ENCODE results near the gene ZNF516.

ZNF516 gene

DNA sequence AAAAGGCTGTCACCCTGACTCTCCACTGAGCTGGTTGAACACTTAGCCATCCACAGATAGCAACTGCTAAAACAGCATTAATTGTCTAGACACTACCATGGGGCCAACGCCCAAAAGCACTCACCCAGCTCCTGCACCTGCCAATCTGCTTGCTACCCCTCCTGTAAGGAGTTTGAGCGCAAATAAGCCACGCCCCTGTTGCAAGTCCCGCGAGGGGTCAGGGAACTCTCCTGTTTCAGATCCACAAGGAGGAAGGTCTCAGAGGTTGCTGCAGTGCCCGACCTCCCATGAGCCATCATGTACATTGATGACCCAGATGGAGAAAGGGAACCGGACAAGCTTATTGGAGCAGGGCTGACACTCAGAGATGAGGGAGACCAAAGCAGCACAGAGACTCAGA, 106.8 kb downstream of the ZNF516 start:
- H3K27me3 ChIP-seq: no peaks in the 10 kb centered on the region
- no peaks in the 10 kb centered on the region for H3K9me3 ChIP-seq
- peaks cover 18% of the 10 kb centered on the region for H3K36me3 ChIP-seq
- TF ChIP-seq, protein P1, sequence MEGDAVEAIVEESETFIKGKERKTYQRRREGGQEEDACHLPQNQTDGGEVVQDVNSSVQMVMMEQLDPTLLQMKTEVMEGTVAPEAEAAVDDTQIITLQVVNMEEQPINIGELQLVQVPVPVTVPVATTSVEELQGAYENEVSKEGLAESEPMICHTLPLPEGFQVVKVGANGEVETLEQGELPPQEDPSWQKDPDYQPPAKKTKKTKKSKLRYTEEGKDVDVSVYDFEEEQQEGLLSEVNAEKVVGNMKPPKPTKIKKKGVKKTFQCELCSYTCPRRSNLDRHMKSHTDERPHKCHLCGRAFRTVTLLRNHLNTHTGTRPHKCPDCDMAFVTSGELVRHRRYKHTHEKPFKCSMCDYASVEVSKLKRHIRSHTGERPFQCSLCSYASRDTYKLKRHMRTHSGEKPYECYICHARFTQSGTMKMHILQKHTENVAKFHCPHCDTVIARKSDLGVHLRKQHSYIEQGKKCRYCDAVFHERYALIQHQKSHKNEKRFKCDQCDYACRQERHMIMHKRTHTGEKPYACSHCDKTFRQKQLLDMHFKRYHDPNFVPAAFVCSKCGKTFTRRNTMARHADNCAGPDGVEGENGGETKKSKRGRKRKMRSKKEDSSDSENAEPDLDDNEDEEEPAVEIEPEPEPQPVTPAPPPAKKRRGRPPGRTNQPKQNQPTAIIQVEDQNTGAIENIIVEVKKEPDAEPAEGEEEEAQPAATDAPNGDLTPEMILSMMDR (IDR thresholded peaks at IDR 0.05): no peak
- H3K27ac ChIP-seq: no peak overlapping the region
- H3K4me1 ChIP-seq (ENCODE audit: control insufficient read depth in 1 of 2, insufficient read depth in 1 of 2, low read depth in 1 of 2, low read length in 1 of 2): peaks cover 47 to 66% of the 10 kb centered on the region in 2 experiments
- no peak overlapping the region for H3K4me3 ChIP-seq (ENCODE audit: low read depth in 1 of 2, low read length in 1 of 2)

DNA sequence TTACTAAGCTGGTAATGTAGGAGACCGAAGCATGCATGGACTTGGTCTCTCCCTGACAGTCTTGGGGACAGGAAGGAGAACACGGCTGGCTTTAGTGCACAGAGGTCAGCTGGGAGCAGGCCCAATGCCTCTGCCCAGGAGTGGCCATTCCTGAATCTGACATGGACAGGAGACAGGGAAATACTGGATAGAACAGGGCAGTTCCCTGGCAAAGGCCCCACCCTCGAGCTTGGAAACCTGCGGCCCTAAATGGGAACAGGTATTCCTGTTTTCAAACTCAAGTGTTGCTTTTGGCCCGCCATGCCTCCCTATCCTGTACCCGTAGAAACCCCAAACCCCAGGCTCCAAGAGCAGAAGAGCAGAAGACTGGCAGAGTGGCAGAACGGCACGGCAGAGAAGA, 107.4 kb downstream of the ZNF516 start:
- Histone ChIP-seq H3K4me1 (ENCODE audit: control insufficient read depth in 1 of 2, insufficient read depth in 1 of 2, low read depth in 1 of 2, low read length in 1 of 2) (peaks cover 47 to 66% of the 10 kb centered on the region in 2 experiments), H3K27ac (no peak overlapping the region), H3K27me3 (no peaks in the 10 kb centered on the region), H3K9me3 (no peaks in the 10 kb centered on the region), H3K36me3 (peaks cover 18% of the 10 kb centered on the region), H3K4me3 (ENCODE audit: low read depth in 1 of 2, low read length in 1 of 2) (no peak overlapping the region)
- TF ChIP-seq, protein P1 (IDR thresholded peaks at IDR 0.05): no peak

DNA sequence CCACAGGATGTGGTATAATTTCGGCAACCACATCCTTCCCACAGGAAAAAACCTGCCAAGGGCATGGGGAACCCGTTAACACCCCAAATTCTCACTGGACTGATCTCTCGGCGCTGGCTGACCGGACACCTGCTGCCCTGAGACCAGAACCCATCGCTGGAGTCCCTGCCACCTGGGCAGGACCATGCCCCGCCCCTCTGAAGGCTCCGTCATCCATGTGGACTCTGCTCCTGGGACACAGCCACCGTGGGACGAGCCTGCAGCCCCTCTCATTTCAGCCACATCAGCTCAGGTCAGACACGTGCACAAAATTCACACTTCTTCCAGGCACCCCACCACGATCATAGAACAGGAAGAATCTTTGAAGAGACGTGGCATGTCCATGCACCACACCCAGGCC, 108.2 kb downstream of the ZNF516 start:
- TF ChIP-seq, protein P1 (IDR thresholded peaks at IDR 0.05): no peak
- no peaks in the 10 kb centered on the region for H3K9me3 ChIP-seq
- H3K27ac ChIP-seq: no peak overlapping the region
- peaks cover 18% of the 10 kb centered on the region for H3K36me3 ChIP-seq
- H3K4me1 ChIP-seq (ENCODE audit: control insufficient read depth in 1 of 2, insufficient read depth in 1 of 2, low read depth in 1 of 2, low read length in 1 of 2): peaks cover 47 to 62% of the 10 kb centered on the region in 2 experiments
- H3K4me3 ChIP-seq (ENCODE audit: low read depth in 1 of 2, low read length in 1 of 2): no peak overlapping the region
- H3K27me3 ChIP-seq: no peaks in the 10 kb centered on the region

DNA sequence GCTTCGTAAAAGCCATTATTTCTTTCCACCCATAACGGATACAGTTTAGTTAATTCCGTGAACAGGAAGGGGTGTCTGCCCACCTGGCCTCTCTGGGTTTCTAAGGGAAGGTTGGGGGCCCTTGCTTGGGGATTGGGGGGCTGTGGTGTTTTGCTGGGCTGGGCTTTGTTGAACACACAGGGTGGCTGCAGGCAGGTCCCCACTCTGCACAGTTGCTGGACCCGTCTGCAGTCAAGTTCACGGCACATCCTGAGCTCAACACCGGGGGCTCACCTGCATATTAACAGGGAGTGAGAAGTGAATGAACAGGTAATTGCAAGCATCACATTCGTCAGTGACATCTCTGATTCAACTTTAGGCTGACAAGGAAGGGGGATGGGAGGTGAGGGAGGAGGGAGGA, 109.0 kb downstream of the ZNF516 start:
- H3K27ac ChIP-seq: no peak overlapping the region
- no peak overlapping the region for H3K4me3 ChIP-seq (ENCODE audit: low read depth in 1 of 2, low read length in 1 of 2)
- peaks cover 18% of the 10 kb centered on the region for H3K36me3 ChIP-seq
- no peaks in the 10 kb centered on the region for H3K9me3 ChIP-seq
- H3K4me1 ChIP-seq (ENCODE audit: control insufficient read depth in 1 of 2, insufficient read depth in 1 of 2, low read depth in 1 of 2, low read length in 1 of 2): peaks cover 45 to 55% of the 10 kb centered on the region in 2 experiments
- H3K27me3 ChIP-seq: no peaks in the 10 kb centered on the region
- TF ChIP-seq, protein P1 (IDR thresholded peaks at IDR 0.05): no peak

DNA sequence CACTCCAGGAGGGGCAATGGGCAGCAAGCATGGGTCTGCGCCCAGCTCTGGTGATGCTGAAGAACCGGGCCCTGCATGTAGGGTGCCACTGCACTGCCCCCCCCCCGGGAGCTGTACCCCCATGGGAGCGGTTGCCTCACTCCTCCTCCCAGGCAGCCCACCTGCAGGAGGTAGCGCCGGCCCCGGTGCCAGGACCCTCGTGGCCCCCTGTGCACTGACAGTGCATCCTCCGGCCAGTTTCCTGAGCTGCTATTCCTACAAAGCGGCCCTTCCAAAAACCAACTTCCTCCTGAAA, 109.4 kb downstream of the ZNF516 start:
- TF ChIP-seq, protein P1 (IDR thresholded peaks at IDR 0.05): no peak
- H3K27me3 ChIP-seq: no peaks in the 10 kb centered on the region
- H3K27ac ChIP-seq: no peak overlapping the region
- H3K36me3 ChIP-seq: peaks cover 23% of the 10 kb centered on the region
- H3K4me3 ChIP-seq (ENCODE audit: low read depth in 1 of 2, low read length in 1 of 2): no peak overlapping the region
- peaks cover 41 to 51% of the 10 kb centered on the region in 2 experiments for H3K4me1 ChIP-seq (ENCODE audit: control insufficient read depth in 1 of 2, insufficient read depth in 1 of 2, low read depth in 1 of 2, low read length in 1 of 2)
- no peaks in the 10 kb centered on the region for H3K9me3 ChIP-seq

All from neutrophil (primary cell).